Measurements from ENCODE around the gene BCAT1.

The BCAT1 gene

DNA sequence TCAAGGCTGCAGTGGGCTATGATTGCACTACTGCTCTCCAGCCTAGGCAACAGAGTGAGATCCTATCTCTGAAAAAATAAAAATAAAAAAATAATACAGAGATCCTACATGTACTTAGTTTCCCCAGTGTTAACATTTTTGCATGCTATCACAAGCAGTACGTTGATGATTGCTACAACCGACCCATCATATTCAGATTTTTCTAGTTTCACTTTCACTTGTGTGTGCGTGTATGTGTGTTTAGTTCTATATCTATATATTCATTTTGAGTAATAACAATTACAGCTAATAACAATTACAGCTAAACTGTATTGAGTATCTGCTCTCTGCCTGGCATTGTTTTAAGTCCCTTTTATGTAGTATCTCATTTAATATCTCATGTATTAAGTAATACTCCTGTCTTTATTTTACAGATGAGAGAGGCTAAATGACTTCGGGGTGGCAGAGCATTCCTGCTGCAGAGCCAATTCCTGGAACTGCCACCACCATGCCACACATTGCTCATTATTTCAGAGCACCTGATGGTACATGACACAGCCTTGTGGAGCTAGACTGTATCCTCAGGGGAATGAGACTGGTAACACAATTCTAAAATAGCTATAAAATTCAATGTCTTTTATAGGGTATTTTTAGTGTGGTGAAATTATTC, 153.1 kb downstream of the BCAT1 start:
- H3K4me3 ChIP-seq (replicated peaks; ENCODE audit: low read depth, low read length) = no peak overlapping the region
- no peak for DNase-seq (ENCODE audit: extremely low read depth, low read depth)
- TF ChIP-seq, protein P1, sequence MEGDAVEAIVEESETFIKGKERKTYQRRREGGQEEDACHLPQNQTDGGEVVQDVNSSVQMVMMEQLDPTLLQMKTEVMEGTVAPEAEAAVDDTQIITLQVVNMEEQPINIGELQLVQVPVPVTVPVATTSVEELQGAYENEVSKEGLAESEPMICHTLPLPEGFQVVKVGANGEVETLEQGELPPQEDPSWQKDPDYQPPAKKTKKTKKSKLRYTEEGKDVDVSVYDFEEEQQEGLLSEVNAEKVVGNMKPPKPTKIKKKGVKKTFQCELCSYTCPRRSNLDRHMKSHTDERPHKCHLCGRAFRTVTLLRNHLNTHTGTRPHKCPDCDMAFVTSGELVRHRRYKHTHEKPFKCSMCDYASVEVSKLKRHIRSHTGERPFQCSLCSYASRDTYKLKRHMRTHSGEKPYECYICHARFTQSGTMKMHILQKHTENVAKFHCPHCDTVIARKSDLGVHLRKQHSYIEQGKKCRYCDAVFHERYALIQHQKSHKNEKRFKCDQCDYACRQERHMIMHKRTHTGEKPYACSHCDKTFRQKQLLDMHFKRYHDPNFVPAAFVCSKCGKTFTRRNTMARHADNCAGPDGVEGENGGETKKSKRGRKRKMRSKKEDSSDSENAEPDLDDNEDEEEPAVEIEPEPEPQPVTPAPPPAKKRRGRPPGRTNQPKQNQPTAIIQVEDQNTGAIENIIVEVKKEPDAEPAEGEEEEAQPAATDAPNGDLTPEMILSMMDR (IDR thresholded peaks at IDR 0.05; ENCODE audit: low read depth, low read length, missing control alignments) = no peak

DNA sequence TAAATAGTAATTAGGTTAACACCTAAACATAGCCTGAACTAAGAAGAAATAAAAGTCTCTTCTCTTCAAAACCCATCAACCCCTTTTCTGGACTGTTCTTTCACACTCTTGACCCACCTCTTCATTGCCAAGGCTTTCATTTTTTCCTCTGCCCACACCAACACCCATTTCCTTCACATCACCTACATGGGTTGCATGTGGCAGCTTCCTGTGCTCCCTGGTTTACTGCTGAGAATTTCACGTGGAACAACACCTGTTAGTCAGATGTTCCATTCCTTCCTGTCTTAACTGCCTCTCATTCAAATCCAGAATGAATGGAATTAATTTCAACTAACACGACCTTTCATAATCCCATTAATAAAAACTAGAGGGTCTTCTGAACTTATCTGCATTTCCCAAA, 157.3 kb downstream of the BCAT1 start:
- H3K4me3 ChIP-seq (replicated peaks; ENCODE audit: low read depth, low read length) = no peak overlapping the region
- TF ChIP-seq, protein P1 (IDR thresholded peaks at IDR 0.05; ENCODE audit: low read depth, low read length, missing control alignments) = no peak
- DNase-seq (ENCODE audit: extremely low read depth, low read depth) = no peak

DNA sequence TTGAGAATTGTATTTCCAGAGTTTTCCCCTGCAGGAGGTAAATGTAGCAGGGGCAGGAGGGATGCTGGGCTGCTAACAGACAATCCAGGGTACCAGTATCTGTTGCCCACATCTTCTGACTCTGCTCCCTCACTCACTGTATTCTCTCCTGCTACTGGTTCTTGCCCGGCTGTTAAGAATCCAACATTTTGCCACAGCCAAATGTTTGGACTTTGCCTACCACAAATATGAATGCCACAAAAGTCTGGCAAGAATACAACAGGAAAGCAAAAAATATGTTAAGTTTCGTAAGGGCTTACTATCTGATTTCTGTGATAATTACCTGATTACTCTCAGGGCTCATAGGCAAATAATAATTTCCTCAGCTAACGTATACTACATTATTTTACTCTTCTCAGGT, 160.0 kb downstream of the BCAT1 start:
- H3K4me3 ChIP-seq (replicated peaks; ENCODE audit: low read depth, low read length) = no peak overlapping the region
- no peak for DNase-seq (ENCODE audit: extremely low read depth, low read depth)
- TF ChIP-seq, protein P1 (IDR thresholded peaks at IDR 0.05; ENCODE audit: low read depth, low read length, missing control alignments) = no peak

DNA sequence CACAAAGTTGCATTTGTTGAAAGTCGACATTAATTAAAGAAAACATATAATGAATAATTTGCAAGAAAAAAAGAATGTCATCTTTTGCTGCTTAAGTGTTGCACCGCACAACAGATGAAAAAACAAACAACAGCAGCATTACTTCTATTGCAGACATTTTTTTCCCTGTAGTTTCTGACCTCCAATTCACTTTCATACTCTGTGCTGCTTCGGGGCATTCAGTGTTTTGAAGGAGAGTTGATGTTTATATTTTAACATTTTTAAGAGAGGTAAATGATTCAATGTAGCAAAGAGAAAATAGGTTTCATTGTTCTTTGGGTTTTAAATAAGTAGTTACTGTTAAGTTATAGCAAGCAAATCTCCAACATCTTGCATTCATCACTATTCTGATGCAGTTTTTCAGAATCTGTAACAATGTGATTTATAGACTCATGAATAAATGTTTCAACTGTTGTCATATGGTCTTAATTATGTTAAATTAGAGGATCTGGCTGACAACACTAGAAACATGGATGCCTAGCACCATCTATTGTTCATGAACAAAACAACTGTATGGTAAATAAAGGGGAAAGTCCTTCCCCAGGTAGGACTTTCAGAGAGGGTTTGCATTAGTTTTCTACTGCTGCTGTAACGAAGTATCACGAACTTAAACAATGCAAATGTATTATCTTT, 168.1 kb downstream of the BCAT1 start:
- TF ChIP-seq, protein P1 (IDR thresholded peaks at IDR 0.05; ENCODE audit: low read depth, low read length, missing control alignments) = peak; percentile 32
- no peak overlapping the region for H3K4me3 ChIP-seq (replicated peaks; ENCODE audit: low read depth, low read length)
- DNase-seq (ENCODE audit: extremely low read depth, low read depth) = peak; percentile 37

DNA sequence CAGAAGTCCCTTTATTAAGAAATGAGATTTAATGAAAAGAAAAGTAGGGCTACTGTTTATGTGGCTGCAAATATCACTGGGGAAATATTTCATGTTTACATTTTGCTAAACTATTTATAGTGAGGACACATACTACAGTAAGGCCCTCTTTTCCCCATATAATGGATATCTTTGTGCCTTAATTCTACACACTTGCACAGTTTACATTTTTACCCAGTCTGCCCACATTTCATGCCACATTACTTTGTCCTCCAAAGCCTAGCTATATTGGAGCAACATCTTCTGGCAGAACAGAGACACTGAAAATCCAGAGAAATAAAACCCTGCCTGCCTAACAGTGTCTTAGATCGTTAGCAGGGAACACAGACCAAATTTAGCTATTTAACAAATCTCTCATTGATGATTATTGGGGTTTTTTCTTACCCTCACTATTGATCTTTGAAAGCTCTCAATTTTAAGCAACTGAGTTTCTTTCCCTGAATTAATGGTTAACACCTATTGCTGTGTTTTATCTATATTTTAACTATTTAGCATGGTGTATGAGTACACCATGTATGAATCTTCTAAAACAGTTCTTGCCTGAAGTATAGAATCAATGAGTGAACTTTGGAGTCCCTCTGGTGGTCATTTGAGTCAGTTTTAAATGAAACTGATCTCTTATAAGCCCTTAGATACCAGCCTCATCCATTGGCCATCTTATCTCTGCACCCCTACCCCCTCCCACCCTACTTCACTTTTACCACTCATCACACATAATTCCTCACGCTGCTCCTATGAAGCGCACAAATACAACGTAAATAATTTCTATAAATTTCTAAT, 170.2 kb downstream of the BCAT1 start:
- DNase-seq (ENCODE audit: extremely low read depth, low read depth) = peak; percentile 35
- H3K4me3 ChIP-seq (replicated peaks; ENCODE audit: low read depth, low read length) = no peak overlapping the region
- TF ChIP-seq, protein P1 (IDR thresholded peaks at IDR 0.05; ENCODE audit: low read depth, low read length, missing control alignments) = peak; percentile 29

DNA sequence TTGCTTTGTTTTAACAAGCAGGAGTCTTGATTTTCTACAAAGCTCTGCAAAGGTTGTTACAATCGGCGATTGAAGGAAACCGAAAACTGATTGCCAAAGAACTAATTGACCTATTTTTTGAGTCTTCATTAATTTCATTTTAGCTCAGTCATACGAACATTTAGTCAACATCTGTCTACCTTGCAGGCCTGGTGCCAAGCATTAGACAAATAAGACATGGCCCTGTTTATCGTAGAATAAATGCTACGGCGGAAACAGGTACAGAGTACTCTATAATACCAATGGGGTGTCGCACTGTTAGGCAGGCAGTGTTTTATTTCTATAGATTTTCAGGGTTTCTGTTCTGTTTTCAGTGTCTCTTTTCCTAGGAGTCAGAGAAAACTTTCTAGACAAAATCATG, 171.5 kb downstream of the BCAT1 start:
- no peak for DNase-seq (ENCODE audit: extremely low read depth, low read depth)
- TF ChIP-seq, protein P1 (IDR thresholded peaks at IDR 0.05; ENCODE audit: low read depth, low read length, missing control alignments) = no peak
- H3K4me3 ChIP-seq (replicated peaks; ENCODE audit: low read depth, low read length) = no peak overlapping the region
